Activated naive CD8-positive, alpha-beta T cell treated with anti-CD3 and anti-CD28 coated beads, Interleukin-2, amount 10 ng/mL, durations not matched to agents 7 days and 5 days (primary cell): ENCODE measurements around the gene IFNL3. TPM values are rescaled to one million over a fixed set of nuclear protein-coding genes. Genes with fewer than 3 reads are reported as not detected.

Source experiments
- ATAC-seq: fragments of 150-1000 bp; cut with Tn5 transposase; one replicate; pipeline ENCODE4 v1.10.0; 2021; ENCODE audit warnings: low read depth, moderate library complexity
- POLR2A ChIA-PET: fragments of 350-600 bp; sonication (Branson Sonifier 250); formaldehyde crosslinking; loops from one replicate; lab custom pipeline; 2021; ENCODE audit warnings: antibody characterized with exemption; lab: Charles Lee
- DNase-seq: peaks from one replicate; pipeline ENCODE4 v3.0.0; 2021
- H3K27ac Mint-ChIP-seq: one replicate; pipeline ENCODE4 v1.8.0; 2022; ENCODE audit warnings: mild to moderate bottlenecking, mixed read lengths
- H3K27me3 Mint-ChIP-seq: one replicate; pipeline ENCODE4 v1.8.0; 2022; ENCODE audit warnings: mild to moderate bottlenecking, moderate library complexity, mixed read lengths
- H3K36me3 Mint-ChIP-seq: one replicate; pipeline ENCODE4 v1.8.0; 2021; ENCODE audit warnings: mild to moderate bottlenecking, mixed read lengths
- H3K4me1 Mint-ChIP-seq: one replicate; pipeline ENCODE4 v1.8.0; 2021; ENCODE audit warnings: mixed read lengths
- H3K4me3 Mint-ChIP-seq: one replicate; pipeline ENCODE4 v1.8.0; 2022; ENCODE audit warnings: mild to moderate bottlenecking, moderate library complexity, mixed read lengths
- H3K9me3 Mint-ChIP-seq: one replicate; pipeline ENCODE4 v1.8.0; 2021; ENCODE audit warnings: mixed read lengths
- total RNA-seq, 2 experiments: library from RNA; stranded (reverse); gene quantifications; one replicate each; pipeline ENCODE4 v1.2.3, GENCODE V29; 2021

The IFNL3 gene
- total RNA-seq, 2 experiments from 2014 or later: not detected

- Mint-ChIP-seq H3K4me3 (no peak overlapping the region), H3K4me1 (peaks cover 2% of the 10 kb centered on the region), H3K9me3 (no peaks in the 10 kb centered on the region), H3K27ac (no peak overlapping the region), H3K27me3 (peaks cover 50% of the 10 kb centered on the region), H3K36me3 (no peaks in the 10 kb centered on the region)
- ATAC-seq: no peak
- DNase-seq: no peak
- POLR2A ChIA-PET: no interaction called here
These were observed 19.8 kb upstream of the IFNL3 start for GRCh38 chr19:39264306-39265290.

GRCh38 chr19:39263912-39264305 is 19.1 kb upstream of the IFNL3 start:
- Mint-ChIP-seq H3K4me1 (peaks cover 2% of the 10 kb centered on the region), H3K9me3 (no peaks in the 10 kb centered on the region), H3K27ac (no peak overlapping the region), H3K4me3 (no peak overlapping the region), H3K36me3 (no peaks in the 10 kb centered on the region), H3K27me3 (peaks cover 49% of the 10 kb centered on the region)
- no peak for DNase-seq
- POLR2A ChIA-PET: no interaction called here
- no peak for ATAC-seq

GRCh38 chr19:39262496-39262895 is 17.7 kb upstream of the IFNL3 start:
- peaks cover 5% of the 10 kb centered on the region for H3K4me1 Mint-ChIP-seq
- H3K36me3 Mint-ChIP-seq: no peaks in the 10 kb centered on the region
- DNase-seq (no peak), ATAC-seq (no peak)
- peaks cover 48% of the 10 kb centered on the region for H3K27me3 Mint-ChIP-seq
- no peaks in the 10 kb centered on the region for H3K9me3 Mint-ChIP-seq
- POLR2A ChIA-PET: no interaction called here
- no peak overlapping the region for H3K4me3 Mint-ChIP-seq
- no peak overlapping the region for H3K27ac Mint-ChIP-seq

GRCh38 chr19:39261704-39262103 is 16.9 kb upstream of the IFNL3 start:
- Mint-ChIP-seq H3K4me1 (peaks cover 3% of the 10 kb centered on the region), H3K27ac (no peak overlapping the region), H3K27me3 (peaks cover 50% of the 10 kb centered on the region), H3K36me3 (no peaks in the 10 kb centered on the region), H3K4me3 (no peak overlapping the region), H3K9me3 (no peaks in the 10 kb centered on the region)
- no peak for DNase-seq
- POLR2A ChIA-PET: no interaction called here
- ATAC-seq: no peak

GRCh38 chr19:39257227-39257626 is 12.4 kb upstream of the IFNL3 start:
- peaks cover 27% of the 10 kb centered on the region for H3K27me3 Mint-ChIP-seq
- H3K4me1 Mint-ChIP-seq: peaks cover 10% of the 10 kb centered on the region
- POLR2A ChIA-PET: no interaction called here
- DNase-seq (no peak), ATAC-seq (no peak)
- H3K9me3 Mint-ChIP-seq: no peaks in the 10 kb centered on the region
- no peak overlapping the region for H3K4me3 Mint-ChIP-seq
- H3K27ac Mint-ChIP-seq: no peak overlapping the region
- no peaks in the 10 kb centered on the region for H3K36me3 Mint-ChIP-seq

- POLR2A ChIA-PET: interaction anchor here (1.2 kb wide), 1 partner anchor 27 kb away, joined by 3 read pairs; no protein-coding TSS in a partner anchor
- Mint-ChIP-seq H3K27me3 (peaks cover 13% of the 10 kb centered on the region), H3K4me3 (no peak overlapping the region), H3K4me1 (peaks cover 12% of the 10 kb centered on the region), H3K27ac (no peak overlapping the region), H3K36me3 (no peaks in the 10 kb centered on the region), H3K9me3 (no peaks in the 10 kb centered on the region)
- ATAC-seq (no peak), DNase-seq (no peak)
These were observed 9.9 kb upstream of the IFNL3 start for GRCh38 chr19:39254531-39255345.

- POLR2A ChIA-PET: interaction anchor here (1.2 kb wide), 1 partner anchor 26 kb away, joined by 3 read pairs; no protein-coding TSS in a partner anchor
- peaks cover 14% of the 10 kb centered on the region for H3K27me3 Mint-ChIP-seq
- H3K4me3 Mint-ChIP-seq: no peak overlapping the region
- peak overlapping the region; percentile 26 for H3K27ac Mint-ChIP-seq
- H3K36me3 Mint-ChIP-seq: no peaks in the 10 kb centered on the region
- ATAC-seq (no peak), DNase-seq (no peak)
- peaks cover 12% of the 10 kb centered on the region for H3K4me1 Mint-ChIP-seq
- no peaks in the 10 kb centered on the region for H3K9me3 Mint-ChIP-seq
These were observed 8.8 kb upstream of the IFNL3 start for GRCh38 chr19:39253374-39254149.

GRCh38 chr19:39252458-39252857 is 7.7 kb upstream of the IFNL3 start:
- Mint-ChIP-seq H3K27me3 (peaks cover 14% of the 10 kb centered on the region), H3K9me3 (no peaks in the 10 kb centered on the region), H3K27ac (no peak overlapping the region), H3K4me1 (peaks cover 9% of the 10 kb centered on the region), H3K36me3 (no peaks in the 10 kb centered on the region), H3K4me3 (no peak overlapping the region)
- no peak for ATAC-seq
- DNase-seq: no peak
- POLR2A ChIA-PET: no interaction called here

- Mint-ChIP-seq H3K9me3 (no peaks in the 10 kb centered on the region), H3K4me1 (peaks cover 9% of the 10 kb centered on the region), H3K27ac (no peak overlapping the region), H3K4me3 (no peak overlapping the region), H3K27me3 (peaks cover 18% of the 10 kb centered on the region), H3K36me3 (no peaks in the 10 kb centered on the region)
- POLR2A ChIA-PET: interaction anchor here (0.5 kb wide), 1 partner anchor 46 kb away, joined by 3 read pairs; no protein-coding TSS in a partner anchor
- no peak for DNase-seq
- no peak for ATAC-seq
These were observed 7.0 kb upstream of the IFNL3 start for GRCh38 chr19:39251846-39252245.

- H3K4me1 Mint-ChIP-seq: peaks cover 9% of the 10 kb centered on the region
- H3K9me3 Mint-ChIP-seq: no peaks in the 10 kb centered on the region
- ATAC-seq (no peak), DNase-seq (no peak)
- H3K27me3 Mint-ChIP-seq: peaks cover 13% of the 10 kb centered on the region
- no peak overlapping the region for H3K4me3 Mint-ChIP-seq
- H3K27ac Mint-ChIP-seq: no peak overlapping the region
- H3K36me3 Mint-ChIP-seq: no peaks in the 10 kb centered on the region
- POLR2A ChIA-PET: interaction anchor here (0.5 kb wide), 1 partner anchor 46 kb away, joined by 3 read pairs; no protein-coding TSS in a partner anchor
These were observed 6.3 kb upstream of the IFNL3 start for GRCh38 chr19:39251081-39251480.

GRCh38 chr19:39248806-39249205 is 4.0 kb upstream of the IFNL3 start, which contains the start of gene IFNL4:
IFNL4 (minus strand) TSS chr19:39248856.
- POLR2A ChIA-PET: no interaction called here
- no peaks in the 10 kb centered on the region for H3K36me3 Mint-ChIP-seq

GRCh38 chr19:39247701-39248664 is 3.2 kb upstream of the IFNL3 start:
- peak; percentile 39 for DNase-seq

More at GRCh38 chr19:39248806-39249205, 4.0 kb upstream of the IFNL3 start, which contains the start of gene IFNL4:
- H3K4me3 Mint-ChIP-seq: no peak within 1 kb of the TSS
- ATAC-seq (no peak), DNase-seq (no peak)
- H3K27ac Mint-ChIP-seq: no peak within 1 kb of the TSS
- H3K4me1 Mint-ChIP-seq: peaks cover 9% of the 10 kb centered on the region
- H3K27me3 Mint-ChIP-seq: peaks cover 10% of the 10 kb centered on the region
- H3K9me3 Mint-ChIP-seq: no peaks in the 10 kb centered on the region

More at GRCh38 chr19:39247701-39248664, 3.2 kb upstream of the IFNL3 start:
- no peak overlapping the region for H3K27ac Mint-ChIP-seq
- H3K27me3 Mint-ChIP-seq: peaks cover 8% of the 10 kb centered on the region
- no peak overlapping the region for H3K4me3 Mint-ChIP-seq
- H3K9me3 Mint-ChIP-seq: no peaks in the 10 kb centered on the region
- ATAC-seq: no peak
- peaks cover 8% of the 10 kb centered on the region for H3K4me1 Mint-ChIP-seq
- POLR2A ChIA-PET: no interaction called here
- no peaks in the 10 kb centered on the region for H3K36me3 Mint-ChIP-seq
